ENCODE results near the gene BDKRB1. TPM values are rescaled to one million over a fixed set of nuclear protein-coding genes. Genes with fewer than 3 reads are reported as not detected.

BDKRB1 gene
- total RNA-seq, 1 experiment from 2014 or later, result not detected

GRCh38 chr14:96309133-96309895 lies 53.3 kb downstream of the BDKRB1 start:
- no peak overlapping the region for H3K27ac ChIP-seq (ENCODE audit: insufficient read length, low read depth, low read length)
- no peak for DNase-seq
- no peak overlapping the region for H2BK5ac ChIP-seq (ENCODE audit: insufficient read length, low read length)
- no peak overlapping the region for H2AFZ ChIP-seq (ENCODE audit: low read length)
- H3K27ac Mint-ChIP-seq, result peak overlapping the region in 1 of 3 experiments; percentile 27; a peak in 2 of 7 replicates
- H3K14ac ChIP-seq (ENCODE audit: insufficient read depth, low read length), result no peak overlapping the region
- no peaks in the 10 kb centered on the region for H3K79me1 ChIP-seq (ENCODE audit: insufficient read depth, low read depth, low read length, poor library complexity, severe bottlenecking)
- no peaks in the 10 kb centered on the region for H3K4me1 ChIP-seq (ENCODE audit: insufficient read depth, low read length)
- no peak overlapping the region for H3K4ac ChIP-seq (ENCODE audit: low read depth, low read length)
- H2BK20ac ChIP-seq (ENCODE audit: low read depth, low read length, poor library complexity, severe bottlenecking), result no peak overlapping the region
- no peak overlapping the region for H3T11ph ChIP-seq (ENCODE audit: low read length)
- H3K18ac ChIP-seq (ENCODE audit: insufficient read length, low read depth, low read length), result no peak overlapping the region
- no peaks in the 10 kb centered on the region for H3K27me3 ChIP-seq (ENCODE audit: insufficient read depth, low read length)
- no peaks in the 10 kb centered on the region for H3K27me3 Mint-ChIP-seq (ENCODE audit: low read depth)
- no peak overlapping the region for H3K4me3 Mint-ChIP-seq
- no peak overlapping the region for H3K23ac ChIP-seq (ENCODE audit: insufficient read length, low read depth, low read length)
- no peak overlapping the region for H2BK15ac ChIP-seq (ENCODE audit: low read depth, low read length)
- no peak overlapping the region for H4K91ac ChIP-seq (ENCODE audit: insufficient read length, low read depth, low read length)
- no peaks in the 10 kb centered on the region for H3K9me3 ChIP-seq (ENCODE audit: control insufficient read depth, low read depth, low read length)
- no peaks in the 10 kb centered on the region for H3K9me3 Mint-ChIP-seq
- TF ChIP-seq, protein P1, sequence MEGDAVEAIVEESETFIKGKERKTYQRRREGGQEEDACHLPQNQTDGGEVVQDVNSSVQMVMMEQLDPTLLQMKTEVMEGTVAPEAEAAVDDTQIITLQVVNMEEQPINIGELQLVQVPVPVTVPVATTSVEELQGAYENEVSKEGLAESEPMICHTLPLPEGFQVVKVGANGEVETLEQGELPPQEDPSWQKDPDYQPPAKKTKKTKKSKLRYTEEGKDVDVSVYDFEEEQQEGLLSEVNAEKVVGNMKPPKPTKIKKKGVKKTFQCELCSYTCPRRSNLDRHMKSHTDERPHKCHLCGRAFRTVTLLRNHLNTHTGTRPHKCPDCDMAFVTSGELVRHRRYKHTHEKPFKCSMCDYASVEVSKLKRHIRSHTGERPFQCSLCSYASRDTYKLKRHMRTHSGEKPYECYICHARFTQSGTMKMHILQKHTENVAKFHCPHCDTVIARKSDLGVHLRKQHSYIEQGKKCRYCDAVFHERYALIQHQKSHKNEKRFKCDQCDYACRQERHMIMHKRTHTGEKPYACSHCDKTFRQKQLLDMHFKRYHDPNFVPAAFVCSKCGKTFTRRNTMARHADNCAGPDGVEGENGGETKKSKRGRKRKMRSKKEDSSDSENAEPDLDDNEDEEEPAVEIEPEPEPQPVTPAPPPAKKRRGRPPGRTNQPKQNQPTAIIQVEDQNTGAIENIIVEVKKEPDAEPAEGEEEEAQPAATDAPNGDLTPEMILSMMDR (conservative IDR thresholded peaks at IDR 0.05), result no peak
- no peak overlapping the region for H3K9ac ChIP-seq (ENCODE audit: extremely low read depth, insufficient read length, low read length)
- no peak overlapping the region for H4K8ac ChIP-seq (replicated peaks; ENCODE audit: insufficient read length, low read depth, low read length)
- no peak overlapping the region for H3K56ac ChIP-seq (ENCODE audit: insufficient read length, low read depth, low read length)
- H3K23me2 ChIP-seq (ENCODE audit: insufficient read length, low read depth, low read length, poor library complexity, severe bottlenecking), result no peaks in the 10 kb centered on the region
- no peak overlapping the region for H4K5ac ChIP-seq (ENCODE audit: insufficient read length, low read depth, low read length)
- peaks cover 8 to 9% of the 10 kb centered on the region in 2 experiments for H3K4me1 Mint-ChIP-seq
- H2AK5ac ChIP-seq (ENCODE audit: insufficient read length, low read length), result no peak overlapping the region
- H2BK12ac ChIP-seq (ENCODE audit: insufficient read length, low read depth, low read length), result no peak overlapping the region
- no peaks in the 10 kb centered on the region for H3K79me2 ChIP-seq (ENCODE audit: insufficient read depth, low read length)
- peaks cover 2 to 28% (median 26%) of the 10 kb centered on the region in 3 experiments; a peak in 5 of 7 replicates for H3K36me3 Mint-ChIP-seq (ENCODE audit: insufficient read depth in 1 of 3, low read depth in 3 of 3)
- no peaks in the 10 kb centered on the region for H4K20me1 ChIP-seq (ENCODE audit: control insufficient read depth, insufficient read depth, insufficient read length)
- H2BK120ac ChIP-seq (ENCODE audit: low read depth, low read length, poor library complexity, severe bottlenecking), result no peak overlapping the region
- no peak overlapping the region for H3K4me2 ChIP-seq (ENCODE audit: insufficient read depth, insufficient read length, low read length)
- no CpG with 5 or more reads among the region's 8 CpGs for WGBS (ENCODE audit: extremely low coverage, insufficient read length, low lambda C conversion rate)

All from H9 (cell line).